HepG2 (cell line): ENCODE results near the gene ATG9A. TPM values are rescaled to one million over a fixed set of nuclear protein-coding genes. Genes with fewer than 3 reads are reported as not detected.

Experiments used
- CHCHD3 ChIP-seq: sonication (generic); formaldehyde crosslinking; IDR thresholded peaks from 2 replicates; pipeline ENCODE4 v1.8.0; 2022; ENCODE audit warnings: mild to moderate bottlenecking, missing genetic modification reagents, moderate library complexity
- CHD4 ChIP-seq: fragments of 200-600 bp; sonication (generic); IDR thresholded peaks from 2 replicates; pipeline ENCODE4 v1.7.0; 2017; ENCODE audit warnings: mild to moderate bottlenecking, low read length, borderline replicate concordance
- FOXA3 ChIP-seq: IDR thresholded peaks from 2 replicates; pipeline ENCODE4 v1.6.1; 2016; ENCODE audit warnings: missing genetic modification reagents, missing compliant biosample characterization
- FOXJ3 ChIP-seq: sonication (generic); formaldehyde crosslinking; IDR thresholded peaks from 2 replicates; pipeline ENCODE4 v1.4.0; 2020; ENCODE audit warnings: missing genetic modification reagents, mild to moderate bottlenecking, borderline replicate concordance
- KAT8 ChIP-seq: IDR thresholded peaks from 2 replicates; pipeline ENCODE4 v1.6.1; 2016; ENCODE audit warnings: missing genetic modification reagents, missing compliant biosample characterization
- MTA1 ChIP-seq: sonication (generic); formaldehyde crosslinking; IDR thresholded peaks from 2 replicates; pipeline ENCODE4 v1.4.0; 2020; ENCODE audit warnings: missing genetic modification reagents, mild to moderate bottlenecking, borderline replicate concordance
- NCOA5 ChIP-seq: sonication (generic); formaldehyde crosslinking; IDR thresholded peaks from 2 replicates; pipeline ENCODE4 v1.4.0; 2020; ENCODE audit warnings: missing genetic modification reagents
- SP5 ChIP-seq: IDR thresholded peaks from 2 replicates; pipeline ENCODE4 v1.6.1; 2016; ENCODE audit warnings: low read depth, borderline replicate concordance
- TMF1 ChIP-seq: sonication (generic); formaldehyde crosslinking; IDR thresholded peaks from 2 replicates; pipeline ENCODE4 v1.8.1; 2022; ENCODE audit warnings: low read depth, missing genetic modification reagents
- WIZ ChIP-seq: sonication (generic); formaldehyde crosslinking; IDR thresholded peaks from 2 replicates; pipeline ENCODE4 v1.5.1; 2020; ENCODE audit warnings: mild to moderate bottlenecking, missing genetic modification reagents
- ZFP82 ChIP-seq: sonication (generic); formaldehyde crosslinking; IDR thresholded peaks from 2 replicates; pipeline ENCODE4 v1.5.1; 2020; ENCODE audit warnings: mild to moderate bottlenecking, missing genetic modification reagents, borderline replicate concordance
- ZNF543 ChIP-seq: sonication (generic); formaldehyde crosslinking; IDR thresholded peaks from 2 replicates; pipeline ENCODE4 v1.4.0; 2020; ENCODE audit warnings: mild to moderate bottlenecking, missing genetic modification reagents
- ZNF672 ChIP-seq: sonication (generic); formaldehyde crosslinking; IDR thresholded peaks from 2 replicates; pipeline ENCODE4 v1.8.1; 2022; ENCODE audit warnings: missing genetic modification reagents
- ZNF780A ChIP-seq: sonication (generic); formaldehyde crosslinking; IDR thresholded peaks from 2 replicates; pipeline ENCODE4 v1.8.0; 2022; ENCODE audit warnings: mild to moderate bottlenecking, missing genetic modification reagents, moderate library complexity
- polyA plus RNA-seq, 8 experiments: library from polyadenylated mRNA; depleted of rRNA in 3 of 8; stranded (reverse) in 7 of 8; unstranded in 1 of 8; fragments of >200 nt; fragmentation: Illumina TruSeq in 4 of 8; extraction: Trizol in 4 of 8; gene quantifications; 2 replicates each; pipeline versions ENCODE4 v1.2.1 to v1.2.3, GENCODE V29; 2011 to 2016; ENCODE audit warnings: low read depth in 4 of 8, missing spikeins in 1 of 8, mixed read lengths in 1 of 8; ENCODE audit not compliant: insufficient read depth in 1 of 8
- total RNA-seq, 5 experiments: library from RNA; depleted of rRNA; stranded (reverse); fragments of >200 nt; fragmentation: Illumina TruSeq; extraction: Trizol; gene quantifications; 2 replicates each; pipeline ENCODE4 v1.2.3, GENCODE V29; 2016; ENCODE audit warnings: low read depth in 1 of 5
- TF ChIP-seq, protein P1 (sequence below): sonication (generic); formaldehyde crosslinking; conservative IDR thresholded peaks from 2 replicates; pipeline ENCODE4 v1.8.1; 2023; ENCODE audit warnings: missing genetic modification reagents
- TF ChIP-seq, protein P2 (sequence below): sonication (generic); formaldehyde crosslinking; IDR thresholded peaks from 2 replicates; pipeline ENCODE4 v1.4.0; 2020; ENCODE audit warnings: mild to moderate bottlenecking, missing genetic modification reagents
- TF ChIP-seq, protein P3 (sequence below): sonication (generic); formaldehyde crosslinking; IDR thresholded peaks from 2 replicates; pipeline ENCODE4 v1.4.0; 2020; ENCODE audit warnings: mild to moderate bottlenecking, low read depth, missing genetic modification reagents
- TF ChIP-seq, protein P4 (sequence below): sonication (generic); formaldehyde crosslinking; IDR thresholded peaks from 2 replicates; pipeline ENCODE4 v1.8.1; 2023; ENCODE audit warnings: missing genetic modification reagents, inconsistent platforms, borderline replicate concordance
- TF ChIP-seq, protein P5 (sequence below): sonication (generic); formaldehyde crosslinking; IDR thresholded peaks from 2 replicates; pipeline ENCODE4 v1.4.0; 2020; ENCODE audit warnings: mild to moderate bottlenecking, missing genetic modification reagents
- TF ChIP-seq, protein P6 (sequence below): sonication (generic); formaldehyde crosslinking; IDR thresholded peaks from 2 replicates; pipeline ENCODE4 v1.4.0; 2020; ENCODE audit warnings: missing genetic modification reagents, borderline replicate concordance
- TF ChIP-seq, protein P7 (sequence below): sonication (generic); formaldehyde crosslinking; IDR thresholded peaks from 2 replicates; pipeline ENCODE4 v1.8.0; 2022; ENCODE audit warnings: mild to moderate bottlenecking, missing genetic modification reagents, moderate library complexity

Gene ATG9A
- total and polyA plus RNA-seq, 2 of the 13 experiments (the other 11 are each of a cell fraction or from before 2014, with no cell fraction given) = 35.0 to 131 TPM

DNA sequence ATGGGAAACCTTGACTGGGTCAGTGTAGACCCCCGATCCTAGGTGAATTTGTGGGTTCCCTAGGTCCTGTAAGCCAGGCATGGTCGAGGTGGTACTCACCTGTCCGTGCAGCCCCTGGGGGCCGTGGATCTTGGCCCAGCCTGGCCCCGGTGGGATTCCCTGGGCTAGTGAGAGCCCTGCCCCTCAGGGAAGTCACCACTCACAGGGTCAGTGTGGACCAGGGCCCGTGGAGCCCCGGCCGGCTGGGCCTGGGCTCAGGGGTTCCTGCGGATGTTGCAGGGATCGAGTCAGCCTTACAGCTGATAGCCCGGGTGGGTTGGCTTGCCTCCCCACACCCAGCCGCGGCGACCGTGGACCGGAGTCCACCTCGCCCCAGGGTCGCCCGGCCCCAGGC is 528 bp downstream of the ATG9A start (continued):
- TF ChIP-seq, protein P1, sequence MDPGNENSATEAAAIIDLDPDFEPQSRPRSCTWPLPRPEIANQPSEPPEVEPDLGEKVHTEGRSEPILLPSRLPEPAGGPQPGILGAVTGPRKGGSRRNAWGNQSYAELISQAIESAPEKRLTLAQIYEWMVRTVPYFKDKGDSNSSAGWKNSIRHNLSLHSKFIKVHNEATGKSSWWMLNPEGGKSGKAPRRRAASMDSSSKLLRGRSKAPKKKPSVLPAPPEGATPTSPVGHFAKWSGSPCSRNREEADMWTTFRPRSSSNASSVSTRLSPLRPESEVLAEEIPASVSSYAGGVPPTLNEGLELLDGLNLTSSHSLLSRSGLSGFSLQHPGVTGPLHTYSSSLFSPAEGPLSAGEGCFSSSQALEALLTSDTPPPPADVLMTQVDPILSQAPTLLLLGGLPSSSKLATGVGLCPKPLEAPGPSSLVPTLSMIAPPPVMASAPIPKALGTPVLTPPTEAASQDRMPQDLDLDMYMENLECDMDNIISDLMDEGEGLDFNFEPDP = no peak
- TF ChIP-seq, protein P2, sequence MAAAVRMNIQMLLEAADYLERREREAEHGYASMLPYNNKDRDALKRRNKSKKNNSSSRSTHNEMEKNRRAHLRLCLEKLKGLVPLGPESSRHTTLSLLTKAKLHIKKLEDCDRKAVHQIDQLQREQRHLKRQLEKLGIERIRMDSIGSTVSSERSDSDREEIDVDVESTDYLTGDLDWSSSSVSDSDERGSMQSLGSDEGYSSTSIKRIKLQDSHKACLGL (CRISPR knock-in tag) = peak; percentile 80
- TF ChIP-seq WIZ (no peak), TMF1 (CRISPR knock-in tag) (no peak), SP5 (no peak), NCOA5 (CRISPR knock-in tag) (no peak), CHD4 (no peak), CHCHD3 (CRISPR knock-in tag) (0 out of 2 replicates have a peak, but pooled peaks have one; percentile 24), ZNF543 (CRISPR knock-in tag) (no peak), FOXJ3 (CRISPR knock-in tag) (no peak), FOXA3 (CRISPR knock-in tag) (no peak), ZNF780A (CRISPR knock-in tag) (no peak), ZNF672 (no peak), ZFP82 (no peak), KAT8 (no peak), MTA1 (CRISPR knock-in tag) (no peak)
- TF ChIP-seq, protein P3, sequence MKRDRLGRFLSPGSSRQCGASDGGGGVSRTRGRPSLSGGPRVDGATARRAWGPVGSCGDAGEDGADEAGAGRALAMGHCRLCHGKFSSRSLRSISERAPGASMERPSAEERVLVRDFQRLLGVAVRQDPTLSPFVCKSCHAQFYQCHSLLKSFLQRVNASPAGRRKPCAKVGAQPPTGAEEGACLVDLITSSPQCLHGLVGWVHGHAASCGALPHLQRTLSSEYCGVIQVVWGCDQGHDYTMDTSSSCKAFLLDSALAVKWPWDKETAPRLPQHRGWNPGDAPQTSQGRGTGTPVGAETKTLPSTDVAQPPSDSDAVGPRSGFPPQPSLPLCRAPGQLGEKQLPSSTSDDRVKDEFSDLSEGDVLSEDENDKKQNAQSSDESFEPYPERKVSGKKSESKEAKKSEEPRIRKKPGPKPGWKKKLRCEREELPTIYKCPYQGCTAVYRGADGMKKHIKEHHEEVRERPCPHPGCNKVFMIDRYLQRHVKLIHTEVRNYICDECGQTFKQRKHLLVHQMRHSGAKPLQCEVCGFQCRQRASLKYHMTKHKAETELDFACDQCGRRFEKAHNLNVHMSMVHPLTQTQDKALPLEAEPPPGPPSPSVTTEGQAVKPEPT (CRISPR knock-in tag) = no peak
- TF ChIP-seq, protein P4, sequence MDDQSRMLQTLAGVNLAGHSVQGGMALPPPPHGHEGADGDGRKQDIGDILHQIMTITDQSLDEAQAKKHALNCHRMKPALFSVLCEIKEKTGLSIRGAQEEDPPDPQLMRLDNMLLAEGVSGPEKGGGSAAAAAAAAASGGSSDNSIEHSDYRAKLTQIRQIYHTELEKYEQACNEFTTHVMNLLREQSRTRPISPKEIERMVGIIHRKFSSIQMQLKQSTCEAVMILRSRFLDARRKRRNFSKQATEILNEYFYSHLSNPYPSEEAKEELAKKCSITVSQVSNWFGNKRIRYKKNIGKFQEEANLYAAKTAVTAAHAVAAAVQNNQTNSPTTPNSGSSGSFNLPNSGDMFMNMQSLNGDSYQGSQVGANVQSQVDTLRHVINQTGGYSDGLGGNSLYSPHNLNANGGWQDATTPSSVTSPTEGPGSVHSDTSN (CRISPR knock-in tag) = no peak
- TF ChIP-seq, protein P5, sequence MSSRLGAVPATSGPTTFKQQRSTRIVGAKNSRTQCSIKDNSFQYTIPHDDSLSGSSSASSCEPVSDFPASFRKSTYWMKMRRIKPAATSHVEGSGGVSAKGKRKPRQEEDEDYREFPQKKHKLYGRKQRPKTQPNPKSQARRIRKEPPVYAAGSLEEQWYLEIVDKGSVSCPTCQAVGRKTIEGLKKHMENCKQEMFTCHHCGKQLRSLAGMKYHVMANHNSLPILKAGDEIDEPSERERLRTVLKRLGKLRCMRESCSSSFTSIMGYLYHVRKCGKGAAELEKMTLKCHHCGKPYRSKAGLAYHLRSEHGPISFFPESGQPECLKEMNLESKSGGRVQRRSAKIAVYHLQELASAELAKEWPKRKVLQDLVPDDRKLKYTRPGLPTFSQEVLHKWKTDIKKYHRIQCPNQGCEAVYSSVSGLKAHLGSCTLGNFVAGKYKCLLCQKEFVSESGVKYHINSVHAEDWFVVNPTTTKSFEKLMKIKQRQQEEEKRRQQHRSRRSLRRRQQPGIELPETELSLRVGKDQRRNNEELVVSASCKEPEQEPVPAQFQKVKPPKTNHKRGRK (CRISPR knock-in tag) = no peak
- TF ChIP-seq, protein P6, sequence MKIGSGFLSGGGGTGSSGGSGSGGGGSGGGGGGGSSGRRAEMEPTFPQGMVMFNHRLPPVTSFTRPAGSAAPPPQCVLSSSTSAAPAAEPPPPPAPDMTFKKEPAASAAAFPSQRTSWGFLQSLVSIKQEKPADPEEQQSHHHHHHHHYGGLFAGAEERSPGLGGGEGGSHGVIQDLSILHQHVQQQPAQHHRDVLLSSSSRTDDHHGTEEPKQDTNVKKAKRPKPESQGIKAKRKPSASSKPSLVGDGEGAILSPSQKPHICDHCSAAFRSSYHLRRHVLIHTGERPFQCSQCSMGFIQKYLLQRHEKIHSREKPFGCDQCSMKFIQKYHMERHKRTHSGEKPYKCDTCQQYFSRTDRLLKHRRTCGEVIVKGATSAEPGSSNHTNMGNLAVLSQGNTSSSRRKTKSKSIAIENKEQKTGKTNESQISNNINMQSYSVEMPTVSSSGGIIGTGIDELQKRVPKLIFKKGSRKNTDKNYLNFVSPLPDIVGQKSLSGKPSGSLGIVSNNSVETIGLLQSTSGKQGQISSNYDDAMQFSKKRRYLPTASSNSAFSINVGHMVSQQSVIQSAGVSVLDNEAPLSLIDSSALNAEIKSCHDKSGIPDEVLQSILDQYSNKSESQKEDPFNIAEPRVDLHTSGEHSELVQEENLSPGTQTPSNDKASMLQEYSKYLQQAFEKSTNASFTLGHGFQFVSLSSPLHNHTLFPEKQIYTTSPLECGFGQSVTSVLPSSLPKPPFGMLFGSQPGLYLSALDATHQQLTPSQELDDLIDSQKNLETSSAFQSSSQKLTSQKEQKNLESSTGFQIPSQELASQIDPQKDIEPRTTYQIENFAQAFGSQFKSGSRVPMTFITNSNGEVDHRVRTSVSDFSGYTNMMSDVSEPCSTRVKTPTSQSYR = no peak
- TF ChIP-seq, protein P7, sequence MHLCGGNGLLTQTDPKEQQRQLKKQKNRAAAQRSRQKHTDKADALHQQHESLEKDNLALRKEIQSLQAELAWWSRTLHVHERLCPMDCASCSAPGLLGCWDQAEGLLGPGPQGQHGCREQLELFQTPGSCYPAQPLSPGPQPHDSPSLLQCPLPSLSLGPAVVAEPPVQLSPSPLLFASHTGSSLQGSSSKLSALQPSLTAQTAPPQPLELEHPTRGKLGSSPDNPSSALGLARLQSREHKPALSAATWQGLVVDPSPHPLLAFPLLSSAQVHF (CRISPR knock-in tag) = no peak
